ENCODE data around the gene SENP1. TPM values are rescaled to one million over a fixed set of nuclear protein-coding genes. Genes with fewer than 3 reads are reported as not detected.

The SENP1 gene
- total and polyA plus RNA-seq, 2 experiments from 2014 or later, result 16.7 to 20.4 TPM

- no peak for DNase-seq (ENCODE audit: low read depth in 1 of 2, low spot score in 1 of 2)
- H3K9me3 ChIP-seq (ENCODE audit: low read depth), result no peaks in the 10 kb centered on the region
- H3K4me1 ChIP-seq (ENCODE audit: low read depth), result no peaks in the 10 kb centered on the region
- peaks cover 36% of the 10 kb centered on the region for H3K36me3 ChIP-seq
- TF ChIP-seq CTCF (IDR thresholded peaks at IDR 0.05; ENCODE audit: low read depth, low read length), result no peak
- no peak overlapping the region for H3K27ac ChIP-seq
- no peaks in the 10 kb centered on the region for H3K27me3 ChIP-seq
- H3K4me3 ChIP-seq, result no peak overlapping the region
Measured at GRCh38 chr12:48045965-48046518, 59.8 kb downstream of the SENP1 start.

- Histone ChIP-seq H3K4me1 (ENCODE audit: low read depth) (no peaks in the 10 kb centered on the region), H3K4me3 (no peak overlapping the region), H3K27ac (no peak overlapping the region), H3K27me3 (no peaks in the 10 kb centered on the region), H3K36me3 (peaks cover 36% of the 10 kb centered on the region), H3K9me3 (ENCODE audit: low read depth) (no peaks in the 10 kb centered on the region)
- TF ChIP-seq CTCF (IDR thresholded peaks at IDR 0.05; ENCODE audit: low read depth, low read length), result no peak
- DNase-seq (ENCODE audit: low read depth in 1 of 2, low spot score in 1 of 2), result no peak
Measured at GRCh38 chr12:48045061-48045846, 60.6 kb downstream of the SENP1 start.

- no peak for DNase-seq (ENCODE audit: low read depth in 1 of 2, low spot score in 1 of 2)
- no peak overlapping the region for H3K4me3 ChIP-seq
- H3K27me3 ChIP-seq, result no peaks in the 10 kb centered on the region
- H3K9me3 ChIP-seq (ENCODE audit: low read depth), result no peaks in the 10 kb centered on the region
- H3K27ac ChIP-seq, result no peak overlapping the region
- peaks cover 4% of the 10 kb centered on the region for H3K4me1 ChIP-seq (ENCODE audit: low read depth)
- TF ChIP-seq CTCF (IDR thresholded peaks at IDR 0.05; ENCODE audit: low read depth, low read length), result no peak
- H3K36me3 ChIP-seq, result peaks cover 32% of the 10 kb centered on the region
Measured at GRCh38 chr12:48044396-48044795, 61.5 kb downstream of the SENP1 start.

- H3K27ac ChIP-seq, result no peak overlapping the region
- H3K4me3 ChIP-seq, result no peak overlapping the region
- TF ChIP-seq CTCF (IDR thresholded peaks at IDR 0.05; ENCODE audit: low read depth, low read length), result no peak
- H3K36me3 ChIP-seq, result peaks cover 32% of the 10 kb centered on the region
- no peaks in the 10 kb centered on the region for H3K27me3 ChIP-seq
- no peaks in the 10 kb centered on the region for H3K9me3 ChIP-seq (ENCODE audit: low read depth)
- H3K4me1 ChIP-seq (ENCODE audit: low read depth), result peaks cover 8% of the 10 kb centered on the region
- no peak for DNase-seq (ENCODE audit: low read depth in 1 of 2, low spot score in 1 of 2)
Measured at GRCh38 chr12:48043771-48044170, 62.1 kb downstream of the SENP1 start.

GRCh38 chr12:48041591-48042423 lies 64.1 kb downstream of the SENP1 start:
- H3K4me3 ChIP-seq, result no peak overlapping the region
- no peak for TF ChIP-seq CTCF (IDR thresholded peaks at IDR 0.05; ENCODE audit: low read depth, low read length)
- peaks cover 21% of the 10 kb centered on the region for H3K4me1 ChIP-seq (ENCODE audit: low read depth)
- no peak for DNase-seq (ENCODE audit: low read depth in 1 of 2, low spot score in 1 of 2)
- no peak overlapping the region for H3K27ac ChIP-seq
- H3K27me3 ChIP-seq, result no peaks in the 10 kb centered on the region
- no peaks in the 10 kb centered on the region for H3K9me3 ChIP-seq (ENCODE audit: low read depth)
- H3K36me3 ChIP-seq, result peaks cover 15% of the 10 kb centered on the region

All from cardiac muscle cell (in vitro differentiated cells and primary cell).